Immature natural killer cell (primary cell): Measurements from ENCODE around the gene CDC42SE2. TPM values are rescaled to one million over a fixed set of nuclear protein-coding genes. Genes with fewer than 3 reads are reported as not detected.

Experiments
- DNase-seq, 3 donors: peaks; one replicate each; pipeline ENCODE4 v3.0.0; 2022; ENCODE audit warnings: mixed read lengths in 1 of 3
- H3K27ac Mint-ChIP-seq, 6 donors: one replicate each; pipeline ENCODE4 v1.8.0; 2020; ENCODE audit warnings: mixed read lengths in 6 of 6, mild to moderate bottlenecking in 5 of 6, inconsistent platforms in 4 of 6, moderate library complexity in 3 of 6
- H3K27me3 Mint-ChIP-seq, 3 donors: one replicate each; pipeline ENCODE4 v1.8.0; 2020 to 2021; ENCODE audit warnings: low read depth in 3 of 3, mild to moderate bottlenecking in 3 of 3, mixed read lengths in 3 of 3, moderate library complexity in 3 of 3, inconsistent platforms in 1 of 3
- H3K36me3 Mint-ChIP-seq, 3 donors: one replicate each; pipeline ENCODE4 v1.8.0; 2020; ENCODE audit warnings: mixed read lengths in 3 of 3, inconsistent platforms in 2 of 3, mild to moderate bottlenecking in 2 of 3
- H3K4me1 Mint-ChIP-seq, 2 donors: one replicate each; pipeline ENCODE4 v1.8.0; 2020; ENCODE audit warnings: inconsistent platforms in 2 of 2, mild to moderate bottlenecking in 2 of 2, mixed read lengths in 2 of 2, moderate library complexity in 1 of 2
- H3K4me3 Mint-ChIP-seq, 5 donors: one replicate each; pipeline ENCODE4 v1.8.0; 2020; ENCODE audit warnings: mild to moderate bottlenecking in 5 of 5, mixed read lengths in 5 of 5, inconsistent platforms in 3 of 5, moderate library complexity in 3 of 5
- H3K9me3 Mint-ChIP-seq, 6 donors: one replicate each; pipeline ENCODE4 v1.8.0; 2020; ENCODE audit warnings: mild to moderate bottlenecking in 6 of 6, mixed read lengths in 6 of 6, inconsistent platforms in 4 of 6, moderate library complexity in 3 of 6
- polyA plus RNA-seq, 3 donors: library from polyadenylated mRNA; unstranded; fragments of 300-500 nt; fragmentation: Illumina TruSeq; gene quantifications; one replicate each; pipeline ENCODE4 v1.2.3, GENCODE V29; 2021

Gene CDC42SE2
- polyA plus RNA-seq, 3 donors from 2014 or later = 296 to 536 (median 342) TPM

GRCh38 chr5:131441184-131441583, 177.3 kb downstream of the CDC42SE2 start:
- peaks cover 0 to 2% (median 0%) of the 10 kb centered on the region in 3 donors for H3K27me3 Mint-ChIP-seq
- DNase-seq = no peak
- no peak overlapping the region for H3K4me3 Mint-ChIP-seq
- no peak overlapping the region for H3K27ac Mint-ChIP-seq
- H3K9me3 Mint-ChIP-seq = no peaks in the 10 kb centered on the region
- peaks cover 32 to 60% (median 37%) of the 10 kb centered on the region in 3 donors for H3K36me3 Mint-ChIP-seq
- peaks cover 0 to 2% of the 10 kb centered on the region in 2 donors for H3K4me1 Mint-ChIP-seq

Other genes with a start within 250 kb of the CDC42SE2 start
- 100 to 1,000 TPM; 258 to 473 (median 272) TPM for gene HINT1, start 98.8 kb upstream of the CDC42SE2 start, polyA plus RNA-seq
- 1 to 10 TPM; 5.0 to 8.7 (median 6.7) TPM for gene LYRM7, start 93.1 kb upstream of the CDC42SE2 start, polyA plus RNA-seq